SK-N-SH (cell line): ENCODE measurements around the gene APOL4.

Source experiments
- CHD2 ChIP-seq: fragments of 150-350 bp; IDR thresholded peaks from 2 replicates; pipeline ENCODE4 v1.6.1; 2018; ENCODE audit warnings: low read length; ENCODE audit not compliant: partially characterized antibody
- CTCF ChIP-seq: fragments of 200-600 bp; sonication (generic); IDR thresholded peaks from 2 replicates; pipeline ENCODE4 v1.6.1; 2017; ENCODE audit warnings: antibody characterized with exemption, mild to moderate bottlenecking, moderate library complexity
- GABPA ChIP-seq: IDR thresholded peaks from 2 replicates; pipeline ENCODE4 v1.4.0; 2012; ENCODE audit warnings: low read depth, mild to moderate bottlenecking
- GATA2 ChIP-seq: sonication (generic); formaldehyde crosslinking; IDR thresholded peaks from 2 replicates; pipeline ENCODE4 v1.5.0; 2020; ENCODE audit warnings: mild to moderate bottlenecking, missing genetic modification reagents
- POLR2AphosphoS5 ChIP-seq: IDR thresholded peaks from 2 replicates; pipeline ENCODE4 v1.6.1; 2012; ENCODE audit warnings: low read depth, low read length
- TAF1 ChIP-seq: IDR thresholded peaks from 2 replicates; pipeline ENCODE4 v1.6.1; 2012; ENCODE audit warnings: low read depth, mild to moderate bottlenecking, low read length, moderate library complexity, borderline replicate concordance
- TEAD4 ChIP-seq: IDR thresholded peaks from 2 replicates; pipeline ENCODE4 v1.4.0; 2012; ENCODE audit warnings: mild to moderate bottlenecking, borderline replicate concordance; ENCODE audit not compliant: insufficient read depth
- YY1 ChIP-seq: IDR thresholded peaks from 2 replicates; pipeline ENCODE4 v1.4.0; 2012; ENCODE audit warnings: low read depth, mild to moderate bottlenecking
- TF ChIP-seq, protein P1 (sequence below): IDR thresholded peaks from 2 replicates; pipeline ENCODE4 v1.6.1; 2012; ENCODE audit warnings: mild to moderate bottlenecking, low read depth, low read length, moderate library complexity
- TF ChIP-seq, protein P2 (sequence below): fragments of 150-350 bp; IDR thresholded peaks from 2 replicates; pipeline ENCODE4 v1.6.1; 2017; ENCODE audit warnings: antibody characterized with exemption, low read length, low read depth, borderline replicate concordance

- no peak for TF ChIP-seq POLR2AphosphoS5
- no peak for TF ChIP-seq GABPA
- no peak for TF ChIP-seq CHD2
- TF ChIP-seq TAF1: no peak
- no peak for TF ChIP-seq YY1
- TF ChIP-seq CTCF: no peak
- no peak for TF ChIP-seq GATA2 (CRISPR knock-in tag)
- TF ChIP-seq, protein P1, sequence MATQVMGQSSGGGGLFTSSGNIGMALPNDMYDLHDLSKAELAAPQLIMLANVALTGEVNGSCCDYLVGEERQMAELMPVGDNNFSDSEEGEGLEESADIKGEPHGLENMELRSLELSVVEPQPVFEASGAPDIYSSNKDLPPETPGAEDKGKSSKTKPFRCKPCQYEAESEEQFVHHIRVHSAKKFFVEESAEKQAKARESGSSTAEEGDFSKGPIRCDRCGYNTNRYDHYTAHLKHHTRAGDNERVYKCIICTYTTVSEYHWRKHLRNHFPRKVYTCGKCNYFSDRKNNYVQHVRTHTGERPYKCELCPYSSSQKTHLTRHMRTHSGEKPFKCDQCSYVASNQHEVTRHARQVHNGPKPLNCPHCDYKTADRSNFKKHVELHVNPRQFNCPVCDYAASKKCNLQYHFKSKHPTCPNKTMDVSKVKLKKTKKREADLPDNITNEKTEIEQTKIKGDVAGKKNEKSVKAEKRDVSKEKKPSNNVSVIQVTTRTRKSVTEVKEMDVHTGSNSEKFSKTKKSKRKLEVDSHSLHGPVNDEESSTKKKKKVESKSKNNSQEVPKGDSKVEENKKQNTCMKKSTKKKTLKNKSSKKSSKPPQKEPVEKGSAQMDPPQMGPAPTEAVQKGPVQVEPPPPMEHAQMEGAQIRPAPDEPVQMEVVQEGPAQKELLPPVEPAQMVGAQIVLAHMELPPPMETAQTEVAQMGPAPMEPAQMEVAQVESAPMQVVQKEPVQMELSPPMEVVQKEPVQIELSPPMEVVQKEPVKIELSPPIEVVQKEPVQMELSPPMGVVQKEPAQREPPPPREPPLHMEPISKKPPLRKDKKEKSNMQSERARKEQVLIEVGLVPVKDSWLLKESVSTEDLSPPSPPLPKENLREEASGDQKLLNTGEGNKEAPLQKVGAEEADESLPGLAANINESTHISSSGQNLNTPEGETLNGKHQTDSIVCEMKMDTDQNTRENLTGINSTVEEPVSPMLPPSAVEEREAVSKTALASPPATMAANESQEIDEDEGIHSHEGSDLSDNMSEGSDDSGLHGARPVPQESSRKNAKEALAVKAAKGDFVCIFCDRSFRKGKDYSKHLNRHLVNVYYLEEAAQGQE: no peak
- TF ChIP-seq, protein P2, sequence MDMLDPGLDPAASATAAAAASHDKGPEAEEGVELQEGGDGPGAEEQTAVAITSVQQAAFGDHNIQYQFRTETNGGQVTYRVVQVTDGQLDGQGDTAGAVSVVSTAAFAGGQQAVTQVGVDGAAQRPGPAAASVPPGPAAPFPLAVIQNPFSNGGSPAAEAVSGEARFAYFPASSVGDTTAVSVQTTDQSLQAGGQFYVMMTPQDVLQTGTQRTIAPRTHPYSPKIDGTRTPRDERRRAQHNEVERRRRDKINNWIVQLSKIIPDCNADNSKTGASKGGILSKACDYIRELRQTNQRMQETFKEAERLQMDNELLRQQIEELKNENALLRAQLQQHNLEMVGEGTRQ: no peak
- no peak for TF ChIP-seq TEAD4
Measured at GRCh38 chr22:36225333-36225922, 23.8 kb upstream of the APOL4 start.
